Breast epithelium (tissue), 4 donors: ENCODE measurements around the gene MASP2. TPM values are rescaled to one million over a fixed set of nuclear protein-coding genes. Genes with fewer than 3 reads are reported as not detected.
"Not testable (repeated sequence)": the region's sequence is repeated elsewhere in the genome, so short reads cannot be mapped to it uniquely, and the experiment has no call there.

ENCODE experiments used
- DNase-seq, 2 donors: peaks; one replicate each; pipeline ENCODE4 v3.0.0-alpha.2; 2019; ENCODE audit warnings: low spot score in 2 of 2
- H3K27ac ChIP-seq, 2 donors: fragments of 200-600 bp; sonication (generic) in 1 of 2; one replicate each; pipeline ENCODE4 v1.5.1; 2016 to 2019; ENCODE audit warnings: mild to moderate bottlenecking in 1 of 2
- H3K27me3 ChIP-seq, 2 donors: fragments of 200-600 bp; sonication (generic) in 1 of 2; one replicate each; pipeline versions ENCODE4 v1.5.1 to v1.6.0; 2017 to 2019; ENCODE audit warnings: control low read depth in 1 of 2, mild to moderate bottlenecking in 1 of 2
- H3K36me3 ChIP-seq: fragments of 200-600 bp; one replicate; pipeline ENCODE4 v1.5.1; 2019
- H3K4me1 ChIP-seq, 2 donors: fragments of 200-600 bp; sonication (generic); one replicate each; pipeline ENCODE4 v1.5.1; 2016 to 2019; ENCODE audit warnings: control low read depth in 1 of 2
- H3K4me3 ChIP-seq, 3 donors: fragments of 200-600 bp; sonication (generic); 1 replicate in 2 of 3; 2 replicates in 1 of 3; pipeline ENCODE4 v1.5.1; 2016 to 2019; ENCODE audit warnings: mild to moderate bottlenecking in 3 of 3, moderate library complexity in 2 of 3
- H3K9me3 ChIP-seq, 2 donors: fragments of 200-600 bp; sonication (generic) in 1 of 2; one replicate each; pipeline ENCODE4 v1.5.1; 2016 to 2019; ENCODE audit warnings: control low read depth in 1 of 2
- CTCF ChIP-seq, 3 donors: fragments of 450-650 bp; IDR thresholded peaks; one replicate each; pipeline ENCODE4 v1.5.1; 2016 to 2017; ENCODE audit warnings: antibody characterized with exemption in 3 of 3, mild to moderate bottlenecking in 3 of 3, moderate library complexity in 3 of 3
- POLR2A ChIP-seq: fragments of 450-650 bp; IDR thresholded peaks from one replicate; pipeline ENCODE4 v1.6.1; 2016; ENCODE audit warnings: antibody characterized with exemption, mild to moderate bottlenecking, moderate library complexity
- POLR2AphosphoS5 ChIP-seq, 3 donors: sonication (generic); formaldehyde crosslinking; IDR thresholded peaks; one replicate each; pipeline ENCODE4 v1.6.1; 2017; ENCODE audit warnings: antibody characterized with exemption in 3 of 3
- intact Hi-C: fragments of 100-400 bp; cut with DNase I; formaldehyde crosslinking; loops from one replicate; pipeline ENCODE4 v1.15.1; 2023; ENCODE audit warnings: low total_unique reads
- total RNA-seq, 3 donors: library from RNA; depleted of rRNA; stranded (reverse); fragments of >200 nt; gene quantifications; one replicate each; pipeline ENCODE4 v1.1.0, GENCODE V29; 2016

The MASP2 gene
- total RNA-seq, 3 donors from 2014 or later = not detected

GRCh38 chr1:10996100-10996499 lies 50.9 kb downstream of the MASP2 start:
- Histone ChIP-seq H3K4me3 (no peak overlapping the region), H3K36me3 (no peaks in the 10 kb centered on the region), H3K27ac (no peak overlapping the region), H3K27me3 (no peaks in the 10 kb centered on the region), H3K4me1 (no peaks in the 10 kb centered on the region), H3K9me3 (no peaks in the 10 kb centered on the region)
- intact Hi-C loops = loop anchor here (5.0 kb wide), 1 partner anchor 444 kb away; no protein-coding TSS in a partner anchor
- DNase-seq = no peak
- no peak for TF ChIP-seq POLR2A
- TF ChIP-seq CTCF (IDR thresholded peaks at IDR 0.05) = no peak
- TF ChIP-seq POLR2AphosphoS5 (IDR thresholded peaks at IDR 0.05) = no peak

GRCh38 chr1:10992864-10993263 lies 54.2 kb downstream of the MASP2 start:
- no peaks in the 10 kb centered on the region for H3K4me1 ChIP-seq
- no peaks in the 10 kb centered on the region for H3K27me3 ChIP-seq
- intact Hi-C loops = no loop called here
- no peak for DNase-seq
- no peaks in the 10 kb centered on the region for H3K9me3 ChIP-seq
- no peak overlapping the region for H3K4me3 ChIP-seq
- TF ChIP-seq POLR2AphosphoS5 (IDR thresholded peaks at IDR 0.05) (no peak), POLR2A (no peak), CTCF (IDR thresholded peaks at IDR 0.05) (no peak)
- H3K27ac ChIP-seq = no peak overlapping the region
- H3K36me3 ChIP-seq = no peaks in the 10 kb centered on the region

GRCh38 chr1:10992004-10992403 lies 55.0 kb downstream of the MASP2 start:
- H3K4me3 ChIP-seq, H3K9me3 ChIP-seq, intact Hi-C loops, H3K36me3 ChIP-seq, H3K4me1 ChIP-seq, DNase-seq, H3K27me3 ChIP-seq, H3K27ac ChIP-seq: not testable (repeated sequence)

GRCh38 chr1:10990828-10991227 lies 56.2 kb downstream of the MASP2 start:
- no peak for TF ChIP-seq CTCF (IDR thresholded peaks at IDR 0.05)
- H3K27me3 ChIP-seq = no peaks in the 10 kb centered on the region
- no peak overlapping the region for H3K4me3 ChIP-seq
- no peak for DNase-seq
- H3K36me3 ChIP-seq = no peaks in the 10 kb centered on the region
- no peaks in the 10 kb centered on the region for H3K4me1 ChIP-seq
- H3K27ac ChIP-seq = no peak overlapping the region
- intact Hi-C loops = no loop called here
- H3K9me3 ChIP-seq = no peaks in the 10 kb centered on the region

GRCh38 chr1:10989920-10990516 lies 57.0 kb downstream of the MASP2 start:
- H3K9me3 ChIP-seq, intact Hi-C loops, H3K27ac ChIP-seq, DNase-seq, H3K4me3 ChIP-seq, H3K4me1 ChIP-seq, H3K36me3 ChIP-seq, H3K27me3 ChIP-seq: not testable (repeated sequence)

- intact Hi-C loops = no loop called here
- Histone ChIP-seq H3K4me3 (no peak overlapping the region), H3K4me1 (no peaks in the 10 kb centered on the region), H3K27ac (no peak overlapping the region), H3K27me3 (no peaks in the 10 kb centered on the region), H3K36me3 (no peaks in the 10 kb centered on the region), H3K9me3 (no peaks in the 10 kb centered on the region)
- TF ChIP-seq CTCF (IDR thresholded peaks at IDR 0.05) (no peak), POLR2AphosphoS5 (IDR thresholded peaks at IDR 0.05) (no peak), POLR2A (no peak)
- no peak for DNase-seq
Observed at GRCh38 chr1:10989095-10989494, 57.9 kb downstream of the MASP2 start.
